ENCODE data around the gene BBS10.
"Not testable (repeated sequence)": the region's sequence is repeated elsewhere in the genome, so short reads cannot be mapped to it uniquely, and the experiment has no call there.

BBS10 gene

DNA sequence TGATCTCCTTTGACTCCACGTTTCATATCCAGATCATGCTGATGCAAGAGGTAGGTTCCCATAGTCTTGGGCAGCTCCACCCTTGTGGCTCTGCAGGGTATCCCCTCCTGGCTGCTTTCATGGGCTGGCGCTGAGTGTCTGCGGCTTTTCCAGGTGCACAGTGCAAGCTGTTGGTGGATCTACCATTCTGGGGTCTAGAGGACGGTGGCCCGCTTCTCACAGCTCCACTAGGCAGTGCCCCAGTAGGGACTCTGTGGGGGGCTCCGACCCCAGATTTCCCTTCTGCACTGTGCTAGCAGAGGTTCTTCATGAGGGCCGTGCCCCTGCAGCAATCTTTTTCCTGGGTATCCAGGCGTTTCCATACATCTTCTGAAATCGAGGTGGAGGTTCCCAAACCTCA lies 12.1 kb upstream of the BBS10 start:
- no peaks in the 10 kb centered on the region for H3K27me3 Mint-ChIP-seq
- DNase-seq (ENCODE audit: low spot score in 2 of 2) (no peak), ATAC-seq (replicated peaks; ENCODE audit: extremely low read depth, poor library complexity, severe bottlenecking) (no peak)
- H3K27ac Mint-ChIP-seq (ENCODE audit: low read depth) = no peak overlapping the region
- peaks cover 5% of the 10 kb centered on the region for H3K4me1 Mint-ChIP-seq
- no peak overlapping the region for H3K4me3 Mint-ChIP-seq
- peaks cover 40% of the 10 kb centered on the region for H3K36me3 Mint-ChIP-seq (ENCODE audit: insufficient read depth)
- H3K9me3 Mint-ChIP-seq = peaks cover 2% of the 10 kb centered on the region

DNA sequence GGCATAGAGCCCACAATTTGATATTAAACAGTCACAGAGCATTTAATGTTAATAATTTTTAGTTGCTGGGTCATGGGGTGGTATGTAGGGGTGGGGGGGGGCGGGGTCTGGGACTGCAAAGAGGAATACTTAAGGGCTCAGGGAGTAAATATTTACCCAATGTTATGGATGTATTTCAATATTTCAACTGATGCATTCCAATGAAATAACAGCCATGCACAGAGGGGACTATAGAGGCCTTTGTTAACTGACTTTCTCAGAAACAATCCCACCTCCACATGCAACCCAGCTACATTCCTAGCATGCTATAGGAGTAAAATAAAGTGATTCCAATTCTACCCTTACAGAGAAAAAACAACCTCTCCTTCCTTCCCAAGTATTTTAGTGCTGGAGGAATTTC lies 7.9 kb upstream of the BBS10 start:
- Mint-ChIP-seq H3K9me3 (no peaks in the 10 kb centered on the region), H3K27ac (ENCODE audit: low read depth) (no peak overlapping the region), H3K27me3 (no peaks in the 10 kb centered on the region), H3K4me3 (no peak overlapping the region), H3K36me3 (ENCODE audit: insufficient read depth) (peaks cover 28% of the 10 kb centered on the region), H3K4me1 (no peaks in the 10 kb centered on the region)
- DNase-seq (ENCODE audit: low spot score in 2 of 2) = no peak
- no peak for ATAC-seq (replicated peaks; ENCODE audit: extremely low read depth, poor library complexity, severe bottlenecking)

DNA sequence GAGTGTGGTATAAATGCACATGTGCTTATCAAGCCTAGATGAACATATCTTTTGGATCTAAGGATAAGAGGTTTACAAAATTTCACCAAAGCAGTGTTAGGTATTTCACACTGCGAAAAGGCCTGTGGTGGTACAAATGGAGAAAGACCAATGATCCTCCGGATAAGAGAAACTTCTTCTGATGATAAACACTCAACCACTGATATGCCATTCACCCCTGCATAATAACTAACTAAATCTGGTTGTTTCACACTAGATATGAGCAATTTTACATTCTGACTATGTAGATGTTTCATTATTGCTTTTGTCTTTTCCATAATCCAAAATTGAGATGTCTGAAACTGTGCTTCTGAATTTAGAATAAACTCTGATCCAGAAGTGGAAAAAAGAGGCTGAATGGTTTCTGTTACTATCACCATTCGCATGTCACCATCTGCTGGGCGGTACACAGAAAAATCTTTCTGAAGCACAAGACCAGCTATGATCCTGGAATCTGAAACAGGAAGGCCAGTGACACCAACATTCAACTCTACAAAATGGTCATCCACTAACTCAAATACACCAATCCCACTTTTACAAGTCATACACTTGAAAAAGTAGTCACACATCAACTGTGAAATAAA lies 1.3 kb downstream of the BBS10 start:
- Mint-ChIP-seq H3K27me3 (no peaks in the 10 kb centered on the region), H3K4me1 (peaks cover 22% of the 10 kb centered on the region), H3K9me3 (no peaks in the 10 kb centered on the region), H3K4me3 (peak overlapping the region; percentile 89), H3K36me3 (ENCODE audit: insufficient read depth) (peaks cover 7% of the 10 kb centered on the region), H3K27ac (ENCODE audit: low read depth) (no peak overlapping the region)
- no peak for DNase-seq (ENCODE audit: low spot score in 2 of 2)
- ATAC-seq (replicated peaks; ENCODE audit: extremely low read depth, poor library complexity, severe bottlenecking) = no peak

DNA sequence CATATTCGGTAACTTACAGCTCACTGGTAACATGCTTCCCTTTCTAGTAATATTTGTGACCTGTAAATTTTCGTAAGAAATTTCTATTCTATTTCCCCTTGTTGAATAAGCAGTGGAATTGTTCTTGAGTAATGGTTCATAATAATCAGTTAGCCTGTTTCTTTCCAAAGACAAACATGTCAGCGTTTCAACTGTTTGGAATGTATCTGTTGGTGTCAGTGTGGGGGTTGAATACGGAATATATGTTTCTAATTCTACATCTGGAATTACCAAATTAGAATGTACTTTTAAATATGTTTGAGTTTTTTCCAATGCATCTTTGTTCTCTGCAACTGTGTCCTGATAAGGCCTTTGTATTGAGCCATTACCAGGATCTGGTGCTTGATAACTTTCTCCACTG lies 2.0 kb downstream of the BBS10 start:
- DNase-seq (ENCODE audit: low spot score in 2 of 2) = no peak
- no peaks in the 10 kb centered on the region for H3K27me3 Mint-ChIP-seq
- ATAC-seq (replicated peaks; ENCODE audit: extremely low read depth, poor library complexity, severe bottlenecking) = no peak
- H3K36me3 Mint-ChIP-seq (ENCODE audit: insufficient read depth) = peaks cover 7% of the 10 kb centered on the region
- peaks cover 22% of the 10 kb centered on the region for H3K4me1 Mint-ChIP-seq
- H3K27ac Mint-ChIP-seq (ENCODE audit: low read depth) = no peak overlapping the region
- no peaks in the 10 kb centered on the region for H3K9me3 Mint-ChIP-seq
- no peak overlapping the region for H3K4me3 Mint-ChIP-seq

DNA sequence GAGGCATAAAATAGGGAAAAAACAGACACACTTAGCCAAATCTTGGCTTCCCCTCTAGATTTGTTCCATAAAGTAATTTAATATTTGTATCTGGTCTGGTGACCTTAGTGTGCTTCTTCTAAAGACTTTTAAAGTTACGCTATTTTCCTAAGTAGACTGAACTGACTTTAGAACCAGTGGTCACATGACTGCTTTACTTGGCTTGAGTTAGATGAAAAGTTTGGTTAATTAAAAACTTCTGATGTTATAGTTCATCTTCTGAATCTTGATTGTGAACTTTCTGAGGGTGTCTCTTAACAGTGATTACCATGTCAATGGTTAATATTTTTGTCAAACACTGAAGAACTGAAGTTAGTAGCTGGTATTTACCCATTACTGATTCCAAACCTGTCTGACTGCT lies 2.6 kb downstream of the BBS10 start:
- Mint-ChIP-seq H3K9me3 (no peaks in the 10 kb centered on the region), H3K4me3 (no peak overlapping the region), H3K4me1 (peaks cover 22% of the 10 kb centered on the region), H3K27me3 (no peaks in the 10 kb centered on the region), H3K27ac (ENCODE audit: low read depth) (no peak overlapping the region), H3K36me3 (ENCODE audit: insufficient read depth) (peaks cover 7% of the 10 kb centered on the region)
- DNase-seq (ENCODE audit: low spot score in 2 of 2) (no peak), ATAC-seq (replicated peaks; ENCODE audit: extremely low read depth, poor library complexity, severe bottlenecking) (no peak)

DNA sequence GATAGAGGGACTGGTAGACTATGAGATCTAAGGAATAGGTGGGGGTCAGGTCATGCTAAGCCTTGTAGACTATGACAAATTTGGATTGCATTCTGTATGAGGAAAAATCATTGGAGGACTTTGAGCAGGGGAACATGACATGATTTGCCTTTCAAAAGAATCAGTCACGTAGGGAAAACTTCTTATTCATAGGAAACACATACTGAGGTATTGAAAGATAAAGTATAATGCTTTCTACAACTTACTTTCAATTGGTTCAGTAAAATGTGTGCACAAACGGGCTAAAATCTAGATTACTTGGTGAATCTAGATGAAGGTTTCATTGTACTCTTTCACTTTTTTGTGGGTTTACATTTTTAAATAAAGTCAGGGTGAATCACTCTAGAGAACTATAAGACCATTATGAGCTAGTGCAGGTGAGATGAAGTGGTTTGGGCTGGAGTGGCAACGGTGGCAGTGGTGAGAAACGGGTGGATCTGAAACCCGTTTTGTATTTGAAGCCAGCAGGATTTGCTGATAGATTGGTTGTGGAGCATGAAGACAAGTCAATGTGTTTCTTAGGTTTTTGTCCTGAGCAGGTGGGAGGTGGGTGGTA lies 6.7 kb downstream of the BBS10 start:
- peaks cover 4% of the 10 kb centered on the region for H3K36me3 Mint-ChIP-seq (ENCODE audit: insufficient read depth)
- DNase-seq (ENCODE audit: low spot score in 2 of 2) = no peak
- no peak overlapping the region for H3K4me3 Mint-ChIP-seq
- H3K27ac Mint-ChIP-seq (ENCODE audit: low read depth) = no peak overlapping the region
- no peaks in the 10 kb centered on the region for H3K9me3 Mint-ChIP-seq
- no peak for ATAC-seq (replicated peaks; ENCODE audit: extremely low read depth, poor library complexity, severe bottlenecking)
- H3K27me3 Mint-ChIP-seq = peaks cover 14% of the 10 kb centered on the region
- peaks cover 5% of the 10 kb centered on the region for H3K4me1 Mint-ChIP-seq

DNA sequence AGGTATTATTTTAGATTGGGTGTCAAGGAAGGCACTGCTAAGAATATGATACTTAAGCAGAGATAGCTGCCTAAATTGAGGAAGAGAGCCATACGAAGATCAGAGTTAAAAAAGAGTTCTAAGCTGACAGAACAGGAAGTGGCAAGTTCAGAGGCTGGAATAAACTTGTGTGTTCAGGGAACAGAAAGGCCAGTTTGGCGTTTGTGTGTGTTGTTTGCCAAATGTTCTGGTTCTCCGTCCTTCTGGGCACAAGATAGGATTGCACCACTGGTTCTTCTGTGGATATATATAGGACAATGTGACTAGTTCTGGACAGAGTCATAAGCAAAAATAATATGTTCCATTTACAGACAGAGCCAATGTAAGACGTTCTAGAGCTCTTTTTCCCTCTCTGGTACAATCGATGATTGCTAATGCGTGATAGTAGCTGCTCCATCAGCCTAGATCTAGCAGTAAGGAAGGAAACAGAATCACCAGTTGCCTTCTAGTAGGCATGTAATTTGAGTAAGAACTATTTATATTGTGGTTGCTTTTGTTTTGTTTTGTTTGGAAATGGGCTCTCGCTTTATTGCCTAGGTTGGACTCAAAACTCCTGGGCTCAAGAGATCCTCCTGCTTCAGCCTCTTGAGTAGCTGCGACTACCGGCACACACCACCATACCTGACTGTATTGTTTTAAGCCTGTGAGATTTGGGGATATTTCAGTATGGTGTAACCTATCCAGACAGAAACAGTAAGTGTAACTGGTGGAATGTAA lies 7.4 kb downstream of the BBS10 start:
- peaks cover 19% of the 10 kb centered on the region for H3K27me3 Mint-ChIP-seq
- no peaks in the 10 kb centered on the region for H3K9me3 Mint-ChIP-seq

DNA sequence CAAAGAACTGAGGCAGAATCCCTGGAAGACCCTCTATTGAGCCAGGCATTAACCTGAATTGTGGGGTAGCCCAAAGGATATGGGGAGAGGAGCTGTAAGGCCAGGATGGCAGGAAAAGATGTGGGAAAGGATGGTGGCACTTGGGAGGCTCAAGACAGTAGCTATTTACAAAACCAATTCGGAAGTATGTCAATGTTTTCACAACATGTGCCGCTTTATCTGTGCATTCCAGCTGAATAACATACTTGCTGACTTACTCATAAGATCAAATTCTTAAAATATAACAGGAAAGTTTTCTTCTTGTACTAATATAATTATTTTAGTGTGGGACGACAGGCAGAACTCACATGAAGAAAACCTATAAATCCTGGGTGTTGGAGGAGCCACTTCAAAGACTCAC lies 10.6 kb downstream of the BBS10 start:
- H3K36me3 Mint-ChIP-seq (ENCODE audit: insufficient read depth) = no peaks in the 10 kb centered on the region
- H3K9me3 Mint-ChIP-seq = no peaks in the 10 kb centered on the region
- no peak overlapping the region for H3K4me3 Mint-ChIP-seq
- DNase-seq (ENCODE audit: low spot score in 2 of 2) = no peak
- H3K27me3 Mint-ChIP-seq = peaks cover 32% of the 10 kb centered on the region
- ATAC-seq (replicated peaks; ENCODE audit: extremely low read depth, poor library complexity, severe bottlenecking) = no peak
- H3K4me1 Mint-ChIP-seq = no peaks in the 10 kb centered on the region
- no peak overlapping the region for H3K27ac Mint-ChIP-seq (ENCODE audit: low read depth)

More for the DNA sequence above, 7.4 kb downstream of the BBS10 start:
- no peak overlapping the region for H3K4me3 Mint-ChIP-seq
- H3K4me1 Mint-ChIP-seq = no peaks in the 10 kb centered on the region
- no peak overlapping the region for H3K27ac Mint-ChIP-seq (ENCODE audit: low read depth)
- no peak for DNase-seq (ENCODE audit: low spot score in 2 of 2)
- ATAC-seq (replicated peaks; ENCODE audit: extremely low read depth, poor library complexity, severe bottlenecking) = no peak
- peaks cover 2% of the 10 kb centered on the region for H3K36me3 Mint-ChIP-seq (ENCODE audit: insufficient read depth)

DNA sequence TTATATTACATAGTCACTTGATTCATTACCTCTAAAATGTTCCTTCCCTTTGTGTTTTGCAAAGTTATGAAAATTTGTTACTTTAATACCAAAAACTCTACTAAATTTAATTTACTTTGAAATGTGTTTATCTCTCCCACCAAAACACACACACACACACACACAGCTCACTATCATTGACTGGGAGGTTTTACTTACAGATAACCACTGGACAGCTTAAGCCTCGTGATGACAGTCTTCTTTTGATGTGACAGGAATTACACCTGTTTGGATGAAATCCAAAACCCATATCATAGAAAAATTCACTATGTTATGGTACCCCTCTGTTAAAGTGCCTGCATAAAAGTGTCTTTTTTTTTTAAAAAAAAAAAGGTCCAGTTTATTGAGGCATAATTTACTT lies 15.6 kb downstream of the BBS10 start:
- H3K4me1 Mint-ChIP-seq = no peaks in the 10 kb centered on the region

DNA sequence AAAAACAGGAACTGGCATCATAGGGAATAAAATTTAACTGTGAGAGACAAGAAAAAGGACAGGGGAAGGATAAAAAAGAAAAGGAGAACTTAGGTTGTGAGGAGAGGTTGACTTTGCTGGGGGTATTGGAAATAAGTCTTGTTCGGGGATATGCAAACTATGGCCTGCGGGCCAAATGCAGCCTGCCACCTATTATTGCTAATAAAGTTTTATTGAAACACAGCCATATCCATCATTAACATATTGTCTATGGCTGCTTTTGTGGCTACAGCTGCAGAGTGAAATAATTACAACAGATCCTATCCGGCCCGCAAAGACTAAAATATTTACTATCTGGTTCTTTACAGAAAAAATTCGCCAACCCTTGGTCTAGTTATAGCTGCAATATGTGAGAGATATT lies 18.6 kb downstream of the BBS10 start:
- DNase-seq (ENCODE audit: low spot score in 2 of 2) = no peak
- Mint-ChIP-seq H3K36me3 (ENCODE audit: insufficient read depth) (no peaks in the 10 kb centered on the region), H3K4me1 (no peaks in the 10 kb centered on the region), H3K27ac (ENCODE audit: low read depth) (no peak overlapping the region), H3K9me3 (no peaks in the 10 kb centered on the region), H3K4me3 (no peak overlapping the region), H3K27me3 (peaks cover 33% of the 10 kb centered on the region)
- no peak for ATAC-seq (replicated peaks; ENCODE audit: extremely low read depth, poor library complexity, severe bottlenecking)

More for the DNA sequence above, 15.6 kb downstream of the BBS10 start:
- H3K4me3 Mint-ChIP-seq = no peak overlapping the region
- H3K27ac Mint-ChIP-seq (ENCODE audit: low read depth) = no peak overlapping the region
- no peak for DNase-seq (ENCODE audit: low spot score in 2 of 2)
- ATAC-seq (replicated peaks; ENCODE audit: extremely low read depth, poor library complexity, severe bottlenecking) = no peak
- H3K9me3 Mint-ChIP-seq = no peaks in the 10 kb centered on the region
- H3K36me3 Mint-ChIP-seq (ENCODE audit: insufficient read depth) = no peaks in the 10 kb centered on the region
- H3K27me3 Mint-ChIP-seq = peaks cover 42% of the 10 kb centered on the region

DNA sequence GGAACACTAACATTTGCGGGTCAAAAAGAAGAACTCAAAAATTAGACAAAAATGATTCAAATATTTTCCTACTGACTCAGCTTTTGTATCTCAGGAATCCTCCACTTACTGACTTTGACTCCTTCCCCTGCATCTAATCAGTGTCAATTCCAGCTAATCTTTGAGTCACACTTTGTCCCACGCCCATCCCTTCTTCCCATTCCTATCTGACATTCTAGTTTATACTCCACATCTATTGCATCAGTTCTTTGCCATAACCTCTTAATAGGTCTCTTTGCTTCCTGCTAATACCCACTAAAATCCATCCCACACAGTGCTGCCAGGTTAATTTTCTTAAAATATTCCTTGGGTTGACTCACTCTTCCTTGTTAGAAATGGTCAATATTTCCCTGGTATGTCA lies 19.1 kb downstream of the BBS10 start:
- Mint-ChIP-seq H3K4me1 (no peaks in the 10 kb centered on the region), H3K27me3 (peaks cover 33% of the 10 kb centered on the region), H3K36me3 (ENCODE audit: insufficient read depth) (no peaks in the 10 kb centered on the region), H3K4me3 (no peak overlapping the region), H3K9me3 (no peaks in the 10 kb centered on the region), H3K27ac (ENCODE audit: low read depth) (no peak overlapping the region)
- ATAC-seq (replicated peaks; ENCODE audit: extremely low read depth, poor library complexity, severe bottlenecking) (no peak), DNase-seq (ENCODE audit: low spot score in 2 of 2) (no peak)

DNA sequence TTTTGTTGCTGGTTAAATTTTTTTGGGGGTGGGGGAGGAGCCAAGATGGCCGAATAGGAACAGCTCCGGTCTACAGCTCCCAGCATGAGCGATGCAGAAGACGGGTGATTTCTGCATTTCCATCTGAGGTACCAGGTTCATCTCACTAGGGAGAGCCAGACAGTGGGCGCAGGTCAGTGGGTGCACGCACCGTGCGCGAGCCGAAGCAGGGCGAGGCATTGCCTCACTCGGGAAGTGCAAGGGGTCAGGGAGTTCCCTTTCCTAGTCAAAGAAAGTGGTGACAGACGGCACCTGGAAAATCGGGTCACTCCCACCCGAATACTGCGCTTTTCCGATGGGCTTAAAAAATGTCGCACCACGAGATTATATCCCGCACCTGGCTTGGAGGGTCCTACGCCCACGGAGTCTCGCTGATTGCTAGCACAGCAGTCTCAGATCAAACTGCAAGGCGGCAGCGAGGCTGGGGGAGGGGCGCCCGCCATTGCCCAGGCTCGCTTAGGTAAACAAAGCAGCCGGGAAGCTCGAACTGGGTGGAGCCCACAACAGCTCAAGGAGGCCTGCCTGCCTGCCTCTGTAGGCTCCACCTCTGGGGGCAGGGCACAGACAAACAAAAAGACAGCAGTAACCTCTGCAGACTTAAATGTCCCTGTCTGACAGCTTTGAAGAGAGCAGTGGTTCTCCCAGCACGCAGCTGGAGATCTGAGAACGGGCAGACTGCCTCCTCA lies 28.5 kb downstream of the BBS10 start:
- H3K27ac Mint-ChIP-seq (ENCODE audit: low read depth); ATAC-seq (replicated peaks; ENCODE audit: extremely low read depth, poor library complexity, severe bottlenecking); H3K4me1 Mint-ChIP-seq; H3K9me3 Mint-ChIP-seq; H3K4me3 Mint-ChIP-seq; DNase-seq (ENCODE audit: low spot score in 2 of 2); H3K36me3 Mint-ChIP-seq (ENCODE audit: insufficient read depth): not testable (repeated sequence)
- peaks cover 61% of the 10 kb centered on the region for H3K27me3 Mint-ChIP-seq

Measured in central memory CD8-positive, alpha-beta T cell (primary cell).